ENCODE data around the gene KCNIP1. TPM values are rescaled to one million over a fixed set of nuclear protein-coding genes. Genes with fewer than 3 reads are reported as not detected.

Gene KCNIP1
- total and polyA plus RNA-seq, 7 donors: 0.03 TPM; not detected in 6

- Histone ChIP-seq H3K27ac (no peak overlapping the region), H3K36me3 (ENCODE audit: insufficient read depth in 1 of 2, low read depth in 1 of 2) (no peaks in the 10 kb centered on the region), H3K27me3 (ENCODE audit: insufficient read depth in 3 of 3, low read length in 2 of 3) (peaks cover 0 to 2% (median 2%) of the 10 kb centered on the region in 3 donors), H3K9me3 (no peaks in the 10 kb centered on the region), H3K4me1 (no peaks in the 10 kb centered on the region), H3K4me3 (no peak overlapping the region)
- TF ChIP-seq CTCF (IDR thresholded peaks at IDR 0.05): no peak
- no peak for ATAC-seq
- intact Hi-C loops (cut with DNase I): no loop called here
- WGBS, 3 donors: 76 to 81% (median 81%) methylated on average over 8 of the region's 8 CpGs
- no peak for DNase-seq
Observed at GRCh38 chr5:170470808-170471404, 32.9 kb upstream of the KCNIP1 start.

- Histone ChIP-seq H3K4me3 (no peak overlapping the region), H3K27ac (no peak overlapping the region), H3K36me3 (ENCODE audit: insufficient read depth in 1 of 2, low read depth in 1 of 2) (no peaks in the 10 kb centered on the region), H3K9me3 (no peaks in the 10 kb centered on the region), H3K27me3 (ENCODE audit: insufficient read depth in 3 of 3, low read length in 2 of 3) (peaks cover 0 to 2% (median 0%) of the 10 kb centered on the region in 3 donors), H3K4me1 (no peaks in the 10 kb centered on the region)
- ATAC-seq: no peak
- no peak for TF ChIP-seq CTCF (IDR thresholded peaks at IDR 0.05)
- intact Hi-C loops (cut with DNase I): no loop called here
- DNase-seq: no peak
- 48 to 57% (median 52%) methylated on average over 8 of the region's 8 CpGs for WGBS, 3 donors
Observed at GRCh38 chr5:170471551-170472178, 32.2 kb upstream of the KCNIP1 start.

- Histone ChIP-seq H3K9me3 (no peaks in the 10 kb centered on the region), H3K4me3 (no peak overlapping the region), H3K4me1 (no peaks in the 10 kb centered on the region), H3K27ac (no peak overlapping the region), H3K36me3 (ENCODE audit: insufficient read depth in 1 of 2, low read depth in 1 of 2) (no peaks in the 10 kb centered on the region), H3K27me3 (ENCODE audit: insufficient read depth in 3 of 3, low read length in 2 of 3) (peaks cover 0 to 2% (median 0%) of the 10 kb centered on the region in 3 donors)
- no peak for TF ChIP-seq CTCF (IDR thresholded peaks at IDR 0.05)
- WGBS, 3 donors: 61 to 64% (median 61%) methylated on average over 5 of the region's 5 CpGs
- no peak for DNase-seq
- intact Hi-C loops (cut with DNase I): no loop called here
- no peak for ATAC-seq
Observed at GRCh38 chr5:170473642-170474041, 30.2 kb upstream of the KCNIP1 start.

- Histone ChIP-seq H3K4me3 (no peak overlapping the region), H3K36me3 (ENCODE audit: insufficient read depth in 1 of 2, low read depth in 1 of 2) (no peaks in the 10 kb centered on the region), H3K27ac (no peak overlapping the region), H3K9me3 (no peaks in the 10 kb centered on the region), H3K4me1 (no peaks in the 10 kb centered on the region), H3K27me3 (ENCODE audit: insufficient read depth in 3 of 3, low read length in 2 of 3) (peaks cover 0 to 2% (median 0%) of the 10 kb centered on the region in 3 donors)
- intact Hi-C loops (cut with DNase I): no loop called here
- WGBS, 3 donors: 92 to 94% (median 93%) methylated on average over 12 of the region's 12 CpGs
- ATAC-seq: no peak
- TF ChIP-seq CTCF (IDR thresholded peaks at IDR 0.05): no peak
- no peak for DNase-seq
Observed at GRCh38 chr5:170474489-170475274, 29.1 kb upstream of the KCNIP1 start.

Data from psoas muscle (tissue), 8 donors.